ENCODE data around the gene IGSF9. TPM values are rescaled to one million over a fixed set of nuclear protein-coding genes. Genes with fewer than 3 reads are reported as not detected.
"Not testable (repeated sequence)": the region's sequence is repeated elsewhere in the genome, so short reads cannot be mapped to it uniquely, and the experiment has no call there.

The IGSF9 gene
- total RNA-seq, 1 donor from 2014 or later: not detected

DNA sequence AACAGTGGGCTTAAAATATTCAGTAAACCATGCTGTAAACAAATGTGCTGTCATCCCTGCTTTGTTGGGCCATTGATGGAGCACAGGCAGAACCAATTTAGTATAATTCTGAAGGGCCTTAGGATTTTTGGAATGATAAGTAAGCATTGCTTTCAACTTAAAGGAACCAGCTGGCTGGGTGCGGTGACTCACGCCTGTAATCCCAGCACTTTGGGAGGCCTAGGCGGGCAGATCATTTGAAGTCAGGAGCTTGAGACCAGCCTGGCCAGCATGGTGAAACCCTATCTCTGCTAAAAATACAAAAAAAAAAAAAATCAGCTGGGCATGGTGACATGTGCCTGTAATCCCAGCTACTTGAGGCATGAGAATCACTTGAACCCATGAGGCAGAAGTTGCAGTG, 41.4 kb downstream of the IGSF9 start:
- intact Hi-C loops (cut with micrococcal nuclease): not testable (repeated sequence)

DNA sequence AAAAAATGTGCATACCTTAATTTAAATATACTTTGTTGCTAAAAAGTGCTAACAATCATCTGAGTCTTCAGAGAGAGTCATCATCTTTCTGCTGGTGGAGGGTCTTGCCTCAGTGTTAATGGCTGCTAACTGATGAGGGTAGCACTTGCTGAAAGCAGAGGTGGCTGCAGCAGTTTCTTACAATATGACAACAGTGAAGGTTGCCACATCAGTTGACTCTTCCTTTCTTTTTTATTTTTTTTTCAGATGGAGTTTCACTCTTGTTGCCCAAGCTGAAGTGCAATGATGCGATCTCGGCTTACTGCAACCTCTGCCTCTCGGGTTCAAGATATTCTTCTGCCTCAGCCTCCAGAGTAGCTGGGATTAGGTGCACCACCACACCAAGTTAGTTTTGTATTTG, 42.9 kb downstream of the IGSF9 start:
- intact Hi-C loops (cut with micrococcal nuclease): no loop called here

DNA sequence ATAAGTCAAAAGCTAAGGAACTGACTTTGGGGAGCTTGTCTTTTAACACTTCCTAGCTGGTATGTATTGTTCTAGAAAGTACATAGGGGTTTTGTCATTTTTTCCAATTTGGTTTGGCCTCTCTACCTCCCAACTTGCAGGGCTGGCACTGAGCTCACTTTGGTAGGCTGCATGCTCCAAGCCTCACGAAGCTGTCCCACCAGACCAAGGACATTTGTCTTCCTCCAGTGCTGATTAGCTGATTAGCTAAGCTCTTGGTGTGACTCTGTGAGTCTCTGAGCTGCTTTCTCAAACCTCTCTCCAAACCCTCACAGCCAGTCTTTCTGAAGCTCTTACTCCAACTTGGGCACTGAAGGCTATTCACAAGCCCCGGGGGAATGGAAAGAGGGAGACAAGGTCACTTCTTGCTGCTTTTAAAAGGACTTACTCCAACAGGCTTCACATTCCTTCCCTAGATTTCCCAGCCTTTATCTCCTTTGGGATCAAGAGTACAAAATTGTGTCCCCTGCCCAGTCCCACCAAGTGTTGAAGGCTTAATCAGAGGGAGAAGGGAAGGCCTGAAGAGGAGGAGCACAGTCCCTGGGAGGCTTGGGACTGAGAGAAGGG, 44.6 kb downstream of the IGSF9 start:
- intact Hi-C loops (cut with micrococcal nuclease): no loop called here

DNA sequence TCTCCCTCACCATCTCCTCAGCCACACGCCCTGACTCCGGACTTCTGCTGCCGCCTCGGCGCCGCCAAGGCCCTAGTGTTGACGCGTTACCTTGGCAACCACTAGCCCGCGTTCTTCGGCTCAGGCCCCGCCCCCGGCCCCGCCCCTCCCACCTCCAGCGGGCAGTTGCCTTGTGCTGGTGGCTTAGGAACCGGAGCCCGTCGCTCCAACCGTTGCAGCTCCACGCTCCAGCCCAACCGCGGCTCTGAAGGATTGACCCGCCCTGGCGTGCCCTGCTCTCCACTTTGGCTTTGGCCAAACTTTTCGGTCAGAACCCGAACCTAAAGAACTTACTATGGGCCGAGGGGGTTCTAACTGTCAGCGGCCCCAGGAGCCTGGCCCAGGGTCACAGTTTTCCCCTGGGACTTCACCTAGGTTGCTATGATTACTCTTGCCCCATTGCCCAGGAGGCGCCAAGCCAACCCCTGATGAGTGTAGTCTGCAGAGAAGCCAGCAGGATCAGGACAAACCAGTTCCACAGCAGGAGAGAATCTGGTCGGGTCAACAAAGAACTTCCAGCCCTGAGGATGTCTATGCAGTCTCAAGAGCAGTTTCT, 45.2 kb downstream of the IGSF9 start, which contains the start of gene CFAP45:
TSS of gene CFAP45 (minus strand) at position 80 of the 595 bp plus-strand sequence. CDS start at position 13, 67 bp downstream.
- intact Hi-C loops (cut with micrococcal nuclease): no loop called here

GRCh38 chr1:159899634-159900033, 45.8 kb downstream of the IGSF9 start:
- intact Hi-C loops (cut with micrococcal nuclease): not testable (repeated sequence)

- intact Hi-C loops (cut with micrococcal nuclease): no loop called here
These were observed 46.9 kb downstream of the IGSF9 start for GRCh38 chr1:159898527-159898926.

DNA sequence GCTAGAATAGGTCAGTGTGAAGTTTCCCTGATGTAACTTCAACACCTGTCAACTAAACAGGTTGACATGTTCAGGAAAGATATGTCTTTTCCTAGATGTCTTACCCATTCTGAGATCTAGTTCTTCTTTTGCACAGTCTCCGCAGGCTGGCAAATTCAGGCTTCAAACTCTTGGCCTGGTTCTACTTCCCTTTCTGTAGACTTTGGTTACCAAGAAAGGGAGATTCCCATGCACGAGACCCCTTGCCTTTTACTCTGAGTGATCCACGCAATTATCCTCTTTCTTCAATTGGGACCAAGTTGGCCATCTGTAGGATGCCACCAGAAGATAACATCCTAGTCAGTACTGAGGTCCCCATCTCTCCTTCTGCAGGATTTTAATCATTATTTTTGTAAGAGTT, 47.5 kb downstream of the IGSF9 start:
- intact Hi-C loops (cut with micrococcal nuclease): no loop called here

GRCh38 chr1:159896546-159896930, 48.9 kb downstream of the IGSF9 start:
- intact Hi-C loops (cut with micrococcal nuclease): no loop called here

DNA sequence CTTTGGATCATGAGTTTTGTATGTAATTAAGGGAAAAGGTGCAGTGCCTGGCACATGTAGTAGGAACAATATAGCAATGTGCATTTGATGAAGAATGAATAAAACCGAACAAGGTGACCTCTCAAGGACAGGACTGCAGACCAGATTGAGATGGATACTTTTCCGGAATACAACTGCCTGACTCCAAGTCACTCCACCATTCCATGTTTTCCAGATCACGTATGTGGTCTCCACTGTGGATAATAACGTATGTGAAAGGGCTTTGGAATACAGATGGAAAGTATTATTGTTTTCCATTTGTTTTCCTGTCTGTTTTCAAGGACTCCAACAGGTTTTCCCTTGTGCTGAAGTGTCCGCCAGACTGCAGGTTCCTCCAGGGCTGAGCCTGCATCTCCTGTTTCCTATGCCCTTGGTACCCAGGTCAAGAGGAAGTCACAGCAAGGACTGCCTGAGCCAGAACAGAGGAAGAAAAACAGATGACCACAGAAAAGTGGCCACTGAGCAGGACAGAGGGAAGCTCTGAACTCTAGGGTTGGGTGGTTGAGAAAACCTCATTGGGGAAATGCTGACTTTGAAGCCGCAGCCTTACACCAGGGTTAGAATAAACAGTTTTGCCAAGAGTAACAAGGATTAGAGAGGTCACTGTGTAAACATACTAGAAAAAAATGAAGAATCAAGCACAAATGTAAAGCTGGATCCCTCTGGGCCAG, 49.4 kb downstream of the IGSF9 start:
- intact Hi-C loops (cut with micrococcal nuclease): no loop called here

DNA sequence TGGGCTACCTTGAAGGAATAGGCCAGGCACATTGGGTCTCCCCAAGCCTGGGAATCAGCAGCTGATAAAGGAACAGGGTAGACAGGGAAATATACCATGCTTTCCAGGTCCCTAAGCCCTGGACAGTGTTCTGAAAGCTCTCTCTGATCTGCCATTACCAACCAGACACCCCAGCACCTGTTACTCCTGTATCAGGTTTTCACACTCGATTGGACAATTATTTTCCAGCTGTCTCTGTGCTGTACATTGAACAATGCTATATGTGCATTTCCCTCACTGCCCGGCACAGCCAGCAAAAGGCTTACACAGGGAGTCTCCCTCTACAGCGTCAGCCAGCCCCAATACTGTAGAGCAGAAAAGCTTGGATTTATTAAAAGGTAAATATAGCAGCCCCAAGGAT, 50.1 kb downstream of the IGSF9 start:
- intact Hi-C loops (cut with micrococcal nuclease): no loop called here

DNA sequence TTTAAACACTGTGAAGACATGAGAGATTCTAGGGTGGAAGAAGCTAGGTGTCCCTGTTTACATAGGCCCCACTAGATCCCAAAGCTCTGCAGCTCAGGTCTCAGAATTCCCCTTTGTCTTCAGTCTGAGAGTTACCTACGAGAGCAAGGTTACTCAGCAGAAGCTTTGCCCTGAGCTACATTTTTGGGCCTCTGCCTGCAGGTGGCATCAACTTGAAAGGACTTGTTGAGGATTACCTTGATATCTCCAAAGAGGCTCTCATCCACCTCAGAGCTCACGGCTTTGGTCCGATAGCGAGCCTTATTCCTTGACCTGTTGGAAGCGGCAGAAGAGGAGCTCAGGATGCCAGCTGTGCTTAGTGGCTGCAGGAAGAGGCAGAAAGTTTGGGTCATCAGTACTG, 52.5 kb downstream of the IGSF9 start:
- intact Hi-C loops (cut with micrococcal nuclease): loop anchor here (1.0 to 5.0 kb wide), 3 partner anchors 52 to 681 kb away; partner anchors contain the start of gene IGSF9

- intact Hi-C loops (cut with micrococcal nuclease): loop anchor here (1.0 to 5.0 kb wide), 7 partner anchors 32 to 731 kb away; partner anchors contain the start of genes DUSP23, IGSF9 and SLAMF8
These were observed 53.9 kb downstream of the IGSF9 start for GRCh38 chr1:159891275-159892157.

DNA sequence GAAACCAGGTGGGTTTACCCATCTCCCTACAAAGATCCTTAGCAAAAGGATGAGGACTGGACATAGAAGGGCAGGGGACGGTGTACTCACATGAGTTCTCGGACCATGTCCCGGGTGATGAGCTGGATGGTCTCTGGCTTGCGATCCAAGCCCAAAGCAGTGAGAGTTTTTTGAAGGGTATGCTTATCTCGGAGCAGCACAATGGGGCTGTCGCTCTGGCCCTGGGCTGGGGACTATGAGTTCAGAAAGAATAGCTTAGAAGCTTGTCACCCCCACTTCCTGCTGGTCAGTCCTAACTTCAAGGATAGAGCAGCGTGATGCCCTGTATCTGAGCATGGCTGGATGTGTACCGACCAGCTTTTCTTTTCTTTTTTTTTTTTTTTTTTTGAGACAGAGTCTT, 55.0 kb downstream of the IGSF9 start:
- intact Hi-C loops (cut with micrococcal nuclease): loop anchor here (2.0 to 5.0 kb wide), 3 partner anchors 64 to 730 kb away; partner anchors contain the start of gene SLAMF8

DNA sequence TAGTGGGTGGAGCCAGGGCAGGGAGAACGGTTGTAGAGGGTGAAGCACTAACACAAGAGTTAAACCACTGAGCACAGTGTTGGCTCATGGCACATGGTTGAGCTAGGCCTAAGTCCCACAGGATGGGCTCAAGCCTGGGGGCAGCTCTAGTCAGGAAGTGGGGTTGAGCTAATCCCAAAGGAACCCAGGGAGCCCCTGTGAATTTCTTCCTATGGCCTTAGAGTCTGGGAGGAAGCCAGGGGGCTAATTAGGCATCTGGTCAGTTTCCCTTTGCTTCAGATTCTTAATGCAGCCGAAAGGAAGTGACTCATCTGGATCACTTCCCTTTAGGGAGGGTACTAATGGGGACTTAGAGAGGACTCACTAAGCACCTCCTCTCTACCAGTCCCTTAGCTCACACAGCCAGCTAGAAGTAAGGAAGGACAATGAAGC, 55.6 kb downstream of the IGSF9 start:
- intact Hi-C loops (cut with micrococcal nuclease): loop anchor here (2.0 to 5.0 kb wide), 3 partner anchors 63 to 729 kb away; partner anchors contain the start of gene SLAMF8

GRCh38 chr1:159889202-159889601, 56.2 kb downstream of the IGSF9 start:
- intact Hi-C loops (cut with micrococcal nuclease): no loop called here

DNA sequence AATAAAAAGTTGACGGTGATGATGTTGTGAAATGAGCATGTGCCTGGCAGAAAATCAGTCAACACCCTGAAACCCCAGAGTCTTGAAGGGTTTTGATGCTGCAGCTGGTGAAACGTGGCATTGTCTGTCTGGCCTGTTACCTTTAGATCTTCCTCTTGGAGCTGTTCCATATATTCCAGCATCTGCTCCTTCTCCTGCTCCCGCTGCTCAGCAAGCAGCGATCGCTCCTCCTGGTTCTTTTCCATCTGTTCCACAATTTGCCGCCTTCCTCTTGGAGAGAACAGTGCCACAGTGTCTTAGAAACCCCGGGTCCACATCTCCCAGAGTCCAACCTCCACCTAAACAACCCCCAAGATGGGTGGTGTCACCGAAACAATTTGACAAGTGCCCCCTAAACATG, 61.1 kb downstream of the IGSF9 start:
- intact Hi-C loops (cut with micrococcal nuclease): no loop called here

DNA sequence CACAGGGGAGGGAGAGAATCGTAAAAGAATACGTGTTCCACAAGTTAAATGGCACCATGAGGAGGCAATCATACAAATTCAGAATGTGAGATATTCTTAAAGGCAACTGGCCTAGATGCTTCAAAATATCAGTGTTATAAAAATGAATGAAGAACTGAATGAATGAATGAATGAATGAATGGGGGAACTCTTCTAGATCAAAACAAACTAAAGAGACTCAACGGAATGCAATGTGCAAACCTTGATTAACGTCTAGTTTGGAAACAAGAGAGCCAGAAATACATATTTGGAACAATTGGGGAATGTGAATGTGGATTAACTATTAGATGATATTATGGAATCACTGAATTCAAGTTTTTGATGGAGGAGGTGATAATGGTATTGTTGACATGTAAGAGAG, 62.3 kb downstream of the IGSF9 start:
- intact Hi-C loops (cut with micrococcal nuclease): no loop called here

- intact Hi-C loops (cut with micrococcal nuclease): no loop called here
These were observed 62.9 kb downstream of the IGSF9 start for GRCh38 chr1:159882527-159882862.

DNA sequence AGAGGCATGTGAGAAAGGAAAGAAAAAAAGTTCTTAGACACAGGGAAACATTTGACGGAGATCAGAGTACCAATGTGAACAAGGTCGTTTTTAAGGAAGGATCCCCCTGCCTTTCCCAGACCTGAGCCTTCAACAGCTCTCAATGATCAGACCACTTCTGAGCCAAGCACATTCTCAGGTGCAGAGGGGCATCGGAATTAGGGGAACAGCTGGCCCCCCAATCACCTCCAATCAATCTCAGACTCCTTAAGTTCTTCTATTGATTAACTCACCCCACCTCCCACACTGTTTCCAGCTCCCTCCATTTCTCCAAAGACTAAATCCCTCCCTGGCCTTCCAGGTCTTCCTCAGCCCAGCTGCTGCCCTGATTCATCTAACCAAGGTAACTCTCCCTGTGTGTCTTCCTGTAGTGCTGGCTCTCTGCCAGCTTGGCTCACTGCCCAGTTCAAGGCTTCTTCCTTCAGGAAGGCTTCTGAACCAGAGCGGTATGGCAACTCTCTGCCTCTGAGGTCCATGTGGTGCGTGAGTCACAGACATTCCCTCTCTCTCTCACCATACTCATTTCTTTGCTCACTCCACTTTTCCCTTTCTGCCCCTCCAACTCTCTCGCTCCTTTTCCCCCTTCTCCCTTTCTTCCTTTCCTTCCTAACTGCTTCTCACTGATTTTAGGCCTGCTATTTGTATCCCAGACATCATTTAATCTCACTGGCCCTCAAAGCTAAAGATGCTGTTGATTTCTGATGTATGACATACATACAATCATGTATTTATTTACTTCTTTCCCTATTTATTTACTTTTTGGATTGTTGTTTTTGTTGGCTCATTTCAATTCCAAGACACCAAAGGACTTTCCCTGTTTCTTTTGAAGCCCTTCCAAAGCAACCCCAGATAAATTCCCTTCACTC, 63.5 kb downstream of the IGSF9 start:
- intact Hi-C loops (cut with micrococcal nuclease): no loop called here

GRCh38 chr1:159880430-159880829, 65.0 kb downstream of the IGSF9 start:
- intact Hi-C loops (cut with micrococcal nuclease): no loop called here

Measured in T-helper 1 cell treated with Interleukin-12 subunit alpha and Interleukin-12 subunit beta and Interleukin-4 antibody, amounts not matched to agents 30 ng/mL and 1 ng/mL, for 36 hours (primary cell).